Parathyroid adenoma (tissue), 2 donors: ENCODE results near the gene TUBA8.
"Not testable (repeated sequence)": the region's sequence is repeated elsewhere in the genome, so short reads cannot be mapped to it uniquely, and the experiment has no call there.

Source experiments
- H2AFZ ChIP-seq: fragments of 300-600 bp; sonication (generic); one replicate; pipeline ENCODE4 v1.7.0; 2017; ENCODE audit warnings: antibody characterized with exemption, mild to moderate bottlenecking
- H3K27ac ChIP-seq: fragments of 300-600 bp; sonication (generic); one replicate; pipeline ENCODE4 v1.7.0; 2017
- H3K27me3 ChIP-seq: fragments of 300-600 bp; sonication (generic); one replicate; pipeline ENCODE4 v1.7.0; 2017; ENCODE audit warnings: low read length; ENCODE audit not compliant: control insufficient read depth, insufficient read depth
- H3K36me3 ChIP-seq: fragments of 300-600 bp; sonication (generic); one replicate; pipeline ENCODE4 v1.7.0; 2017; ENCODE audit warnings: low read length; ENCODE audit not compliant: control insufficient read depth, insufficient read depth
- H3K4me1 ChIP-seq: fragments of 300-600 bp; sonication (generic); one replicate; pipeline ENCODE4 v1.7.0; 2017; ENCODE audit warnings: control low read depth
- H3K4me2 ChIP-seq: fragments of 300-600 bp; sonication (generic); one replicate; pipeline ENCODE4 v1.7.0; 2017; ENCODE audit warnings: low read length
- H3K4me3 ChIP-seq: fragments of 300-600 bp; sonication (generic); one replicate; pipeline ENCODE4 v1.7.0; 2017; ENCODE audit warnings: low read depth, low read length
- H3K79me2 ChIP-seq: fragments of 300-600 bp; sonication (generic); one replicate; pipeline ENCODE4 v1.7.0; 2017; ENCODE audit warnings: control low read depth
- H3K9ac ChIP-seq: fragments of 300-600 bp; sonication (generic); one replicate; pipeline ENCODE4 v1.7.0; 2017; ENCODE audit warnings: mild to moderate bottlenecking
- H3K9me3 ChIP-seq: fragments of 300-600 bp; sonication (generic); one replicate; pipeline ENCODE4 v1.7.0; 2017; ENCODE audit warnings: low read length; ENCODE audit not compliant: control insufficient read depth
- CTCF ChIP-seq: fragments of 300-600 bp; sonication (generic); IDR thresholded peaks from one replicate; pipeline ENCODE4 v1.7.0; 2017; ENCODE audit warnings: antibody characterized with exemption, mild to moderate bottlenecking
- donor health status: primary hyperparathyroidism.

The TUBA8 gene

GRCh38 chr22:18121954-18122554, 11.4 kb downstream of the TUBA8 start:
- Histone ChIP-seq H3K4me1 (no peaks in the 10 kb centered on the region), H3K79me2 (no peaks in the 10 kb centered on the region), H2AFZ (no peak overlapping the region), H3K36me3 (no peaks in the 10 kb centered on the region), H3K9ac (no peak overlapping the region), H3K9me3 (no peaks in the 10 kb centered on the region), H3K4me2 (no peak overlapping the region), H3K27me3 (no peaks in the 10 kb centered on the region), H3K27ac (no peak overlapping the region), H3K4me3 (no peak overlapping the region)
- TF ChIP-seq CTCF = no peak

- H3K4me3 ChIP-seq, H3K36me3 ChIP-seq, H3K9me3 ChIP-seq, H3K4me1 ChIP-seq, H3K27ac ChIP-seq, H3K4me2 ChIP-seq, H3K9ac ChIP-seq, H3K27me3 ChIP-seq, H3K79me2 ChIP-seq, H2AFZ ChIP-seq: not testable (repeated sequence)
Measured at GRCh38 chr22:18123476-18124025, 12.9 kb downstream of the TUBA8 start.

GRCh38 chr22:18126606-18127005, 16.0 kb downstream of the TUBA8 start:
- Histone ChIP-seq H2AFZ (no peak overlapping the region), H3K4me2 (no peak overlapping the region), H3K79me2 (no peaks in the 10 kb centered on the region), H3K36me3 (no peaks in the 10 kb centered on the region), H3K9ac (no peak overlapping the region), H3K27me3 (no peaks in the 10 kb centered on the region), H3K4me3 (no peak overlapping the region), H3K9me3 (no peaks in the 10 kb centered on the region), H3K4me1 (no peaks in the 10 kb centered on the region), H3K27ac (no peak overlapping the region)
- TF ChIP-seq CTCF = no peak

GRCh38 chr22:18130018-18130417, 19.4 kb downstream of the TUBA8 start:
- no peaks in the 10 kb centered on the region for H3K4me1 ChIP-seq
- H3K9ac ChIP-seq = no peak overlapping the region
- no peaks in the 10 kb centered on the region for H3K36me3 ChIP-seq
- no peak overlapping the region for H3K27ac ChIP-seq
- H3K9me3 ChIP-seq = no peaks in the 10 kb centered on the region
- no peak overlapping the region for H2AFZ ChIP-seq
- no peak overlapping the region for H3K4me3 ChIP-seq
- H3K4me2 ChIP-seq = no peak overlapping the region
- H3K27me3 ChIP-seq = no peaks in the 10 kb centered on the region
- no peak for TF ChIP-seq CTCF
- H3K79me2 ChIP-seq = no peaks in the 10 kb centered on the region

GRCh38 chr22:18130699-18131429, 20.3 kb downstream of the TUBA8 start:
- TF ChIP-seq CTCF = no peak
- Histone ChIP-seq H2AFZ (no peak overlapping the region), H3K36me3 (no peaks in the 10 kb centered on the region), H3K27me3 (no peaks in the 10 kb centered on the region), H3K9me3 (no peaks in the 10 kb centered on the region), H3K27ac (no peak overlapping the region), H3K4me2 (no peak overlapping the region), H3K9ac (no peak overlapping the region), H3K79me2 (no peaks in the 10 kb centered on the region), H3K4me3 (no peak overlapping the region), H3K4me1 (no peaks in the 10 kb centered on the region)
